ENCODE measurements around the gene OR1F1. TPM values are rescaled to one million over a fixed set of nuclear protein-coding genes. Genes with fewer than 3 reads are reported as not detected.

Gene OR1F1
- total and polyA plus RNA-seq, 2 donors (not counting 1 experiment from before 2014, with no cell fraction given), result not detected

DNA sequence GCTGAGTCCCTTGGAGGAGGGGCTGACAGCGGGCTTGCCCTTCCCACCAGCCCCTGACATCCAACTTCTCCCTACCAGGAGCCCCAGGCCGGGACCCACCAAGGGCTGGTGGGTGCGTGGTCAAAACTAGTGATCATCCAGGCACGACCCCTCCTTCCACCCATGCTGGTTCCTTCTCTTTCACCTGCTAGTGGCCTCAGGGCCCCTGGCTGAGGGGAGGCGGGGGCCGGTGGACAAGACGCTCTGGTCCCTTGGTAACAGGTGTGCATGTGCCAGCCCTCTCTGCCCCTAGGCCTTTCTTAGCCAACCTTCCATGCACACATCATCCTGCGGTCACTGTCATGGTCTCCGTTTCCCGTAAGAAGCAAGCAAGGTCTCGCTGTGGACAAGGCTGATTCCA is 44.8 kb upstream of the OR1F1 start:
- intact Hi-C loops (cut with micrococcal nuclease), result no loop called here
- peaks cover 4% of the 10 kb centered on the region for H3K79me2 ChIP-seq (ENCODE audit: control insufficient read depth, insufficient read depth, low read length)
- Mint-ChIP-seq H3K27ac (no peak overlapping the region), H3K27me3 (no peaks in the 10 kb centered on the region), H3K4me1 (no peaks in the 10 kb centered on the region), H3K4me3 (no peak overlapping the region), H3K9me3 (ENCODE audit: insufficient read depth) (no peaks in the 10 kb centered on the region)
- H4K20me1 ChIP-seq (ENCODE audit: control insufficient read depth, insufficient read depth, low read length, poor library complexity, severe bottlenecking), result no peaks in the 10 kb centered on the region
- H3K27ac ChIP-seq (ENCODE audit: low read length in 2 of 2), result no peak overlapping the region
- no peak for DNase-seq
- CTCF ChIA-PET, result interaction anchor here (2.0 kb wide), 1 partner anchor 8 kb away, joined by 5 read pairs; the partner anchor contains the start of gene ZNF213
- ATAC-seq (ENCODE audit: low read depth), result no peak
- WGBS (ENCODE audit: insufficient coverage), result 97% methylated on average over 11 of the region's 11 CpGs
- TF ChIP-seq EZH2 (IDR thresholded peaks at IDR 0.05; ENCODE audit: borderline replicate concordance, insufficient read depth, low read depth, low read length, poor library complexity, severe bottlenecking), result no peak
- TF ChIP-seq CTCF (IDR thresholded peaks at IDR 0.05), result no peak
- H3K4me3 ChIP-seq (ENCODE audit: control extremely low read depth in 1 of 5, extremely low read depth in 1 of 5, insufficient read depth in 1 of 5, low read depth in 2 of 5, low read length in 4 of 5), result no peak overlapping the region
- H3K36me3 ChIP-seq (replicated peaks in 1 of 2; ENCODE audit: control extremely low read depth in 1 of 2, control insufficient read depth in 1 of 2, extremely low read depth in 1 of 2, insufficient read depth in 2 of 2, low read length in 1 of 2), result peaks cover 0 to 28% of the 10 kb centered on the region in 2 experiments
- H3K4me1 ChIP-seq (ENCODE audit: control insufficient read depth in 2 of 2, insufficient read depth in 2 of 2, low read length in 2 of 2), result no peaks in the 10 kb centered on the region
- H3K4me2 ChIP-seq (replicated peaks; ENCODE audit: low read depth, low read length, poor library complexity, severe bottlenecking), result no peak overlapping the region
- no peak overlapping the region for H3K9ac ChIP-seq (ENCODE audit: low read length)
- H3K27me3 ChIP-seq (replicated peaks in 1 of 4; ENCODE audit: control extremely low read depth in 1 of 4, control insufficient read depth in 3 of 4, insufficient read depth in 4 of 4, low read length in 3 of 4), result no peaks in the 10 kb centered on the region
- H3K9me3 ChIP-seq (ENCODE audit: control extremely low read depth in 1 of 3, control insufficient read depth in 2 of 3, insufficient read depth in 1 of 3, low read length in 2 of 3), result no peaks in the 10 kb centered on the region
- POLR2A ChIA-PET, result no interaction called here
- no peak overlapping the region for H2AFZ ChIP-seq (ENCODE audit: insufficient read depth, low read depth, low read length, poor library complexity, severe bottlenecking)

DNA sequence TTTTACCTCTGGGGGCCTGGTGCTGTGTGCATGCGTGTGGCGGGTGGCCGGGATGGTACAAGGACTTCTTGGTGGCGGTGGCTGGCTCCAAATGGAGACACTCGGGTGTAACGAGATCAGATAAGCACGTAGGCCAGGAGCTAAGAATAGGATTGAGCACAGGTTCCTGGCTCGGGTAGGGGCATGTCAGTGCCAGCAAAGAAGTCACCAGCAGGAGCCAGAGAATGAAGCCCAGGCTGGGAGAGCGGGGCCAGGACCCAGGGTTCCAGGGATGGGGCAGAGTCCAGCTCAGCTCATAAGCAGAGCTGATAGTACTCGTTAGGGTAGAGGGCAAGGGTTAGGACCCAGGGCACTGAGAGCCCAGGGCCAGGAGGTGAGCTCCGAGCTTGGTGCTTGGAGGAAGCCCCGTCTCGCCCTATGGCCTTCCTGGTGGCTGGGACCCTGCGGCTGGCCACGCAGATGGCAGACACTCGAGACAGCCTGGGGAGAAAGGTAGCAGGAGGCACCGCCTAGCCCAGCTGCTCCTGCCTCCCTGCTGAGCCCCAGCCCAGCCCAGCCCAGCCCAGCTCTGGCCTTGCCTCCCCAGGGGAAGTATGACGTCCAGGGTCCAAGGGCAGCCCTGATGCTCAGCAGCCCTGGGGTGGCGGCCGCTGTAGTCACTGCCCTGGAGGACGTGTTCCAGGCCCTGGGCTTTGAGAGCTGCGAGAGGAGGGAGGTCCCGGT is 44.2 kb upstream of the OR1F1 start:
- Mint-ChIP-seq H3K9me3 (ENCODE audit: insufficient read depth) (no peaks in the 10 kb centered on the region), H3K4me1 (no peaks in the 10 kb centered on the region), H3K4me3 (no peak overlapping the region), H3K27ac (no peak overlapping the region), H3K27me3 (no peaks in the 10 kb centered on the region)
- intact Hi-C loops (cut with micrococcal nuclease), result no loop called here
- Histone ChIP-seq H3K27me3 (replicated peaks in 1 of 4; ENCODE audit: control extremely low read depth in 1 of 4, control insufficient read depth in 3 of 4, insufficient read depth in 4 of 4, low read length in 3 of 4) (no peaks in the 10 kb centered on the region), H3K36me3 (replicated peaks in 1 of 2; ENCODE audit: control extremely low read depth in 1 of 2, control insufficient read depth in 1 of 2, extremely low read depth in 1 of 2, insufficient read depth in 2 of 2, low read length in 1 of 2) (peaks cover 0 to 23% of the 10 kb centered on the region in 2 experiments), H3K79me2 (ENCODE audit: control insufficient read depth, insufficient read depth, low read length) (peaks cover 4% of the 10 kb centered on the region), H3K4me1 (ENCODE audit: control insufficient read depth in 2 of 2, insufficient read depth in 2 of 2, low read length in 2 of 2) (no peaks in the 10 kb centered on the region), H3K9me3 (ENCODE audit: control extremely low read depth in 1 of 3, control insufficient read depth in 2 of 3, insufficient read depth in 1 of 3, low read length in 2 of 3) (no peaks in the 10 kb centered on the region), H4K20me1 (ENCODE audit: control insufficient read depth, insufficient read depth, low read length, poor library complexity, severe bottlenecking) (no peaks in the 10 kb centered on the region), H2AFZ (ENCODE audit: insufficient read depth, low read depth, low read length, poor library complexity, severe bottlenecking) (no peak overlapping the region), H3K4me3 (ENCODE audit: control extremely low read depth in 1 of 5, extremely low read depth in 1 of 5, insufficient read depth in 1 of 5, low read depth in 2 of 5, low read length in 4 of 5) (no peak overlapping the region), H3K27ac (ENCODE audit: low read length in 2 of 2) (no peak overlapping the region), H3K9ac (ENCODE audit: low read length) (no peak overlapping the region), H3K4me2 (replicated peaks; ENCODE audit: low read depth, low read length, poor library complexity, severe bottlenecking) (no peak overlapping the region)
- ATAC-seq (ENCODE audit: low read depth), result no peak
- 91% methylated on average over 21 of the region's 23 CpGs for WGBS (ENCODE audit: insufficient coverage)
- ChIA-PET POLR2A (no interaction called here), CTCF (interaction anchor here (0.8 to 2.0 kb wide), 2 partner anchors 8 to 14 kb away, joined by 3 to 5 read pairs; partner anchors contain the start of gene ZNF213)
- TF ChIP-seq EZH2 (IDR thresholded peaks at IDR 0.05; ENCODE audit: borderline replicate concordance, insufficient read depth, low read depth, low read length, poor library complexity, severe bottlenecking) (no peak), CTCF (IDR thresholded peaks at IDR 0.05) (no peak)
- DNase-seq, result no peak
